ENCODE results near the gene GRIP2.

The GRIP2 gene

GRCh38 chr3:14458434-14459275, 81.5 kb downstream of the GRIP2 start:
- Histone ChIP-seq H3K4me3 (ENCODE audit: low read depth, low read length) (no peak overlapping the region), H3K36me3 (replicated peaks) (peaks cover 6% of the 10 kb centered on the region), H3K27me3 (replicated peaks) (no peaks in the 10 kb centered on the region), H3K27ac (no peak overlapping the region)
- in situ Hi-C loops (cut with HindIII; ENCODE audit: low pct_ligation_motif_present, low sequenced_read_pairs): loop anchor here (25.0 kb wide), 1 partner anchor 196 kb away; no protein-coding TSS in a partner anchor
- TF ChIP-seq CTCF (IDR thresholded peaks at IDR 0.05; ENCODE audit: low read depth, low read length, missing control alignments): no peak
- DNase-seq: no peak

- TF ChIP-seq CTCF (IDR thresholded peaks at IDR 0.05; ENCODE audit: low read depth, low read length, missing control alignments): no peak
- Histone ChIP-seq H3K27ac (no peak overlapping the region), H3K4me3 (ENCODE audit: low read depth, low read length) (no peak overlapping the region), H3K36me3 (replicated peaks) (peaks cover 6% of the 10 kb centered on the region), H3K27me3 (replicated peaks) (no peaks in the 10 kb centered on the region)
- no peak for DNase-seq
- in situ Hi-C loops (cut with HindIII; ENCODE audit: low pct_ligation_motif_present, low sequenced_read_pairs): loop anchor here (25.0 kb wide), 1 partner anchor 196 kb away; no protein-coding TSS in a partner anchor
Measured at GRCh38 chr3:14457999-14458398, 82.1 kb downstream of the GRIP2 start.

- no peak overlapping the region for H3K27ac ChIP-seq
- DNase-seq: no peak
- no peaks in the 10 kb centered on the region for H3K27me3 ChIP-seq (replicated peaks)
- H3K4me3 ChIP-seq (ENCODE audit: low read depth, low read length): no peak overlapping the region
- in situ Hi-C loops (cut with HindIII; ENCODE audit: low pct_ligation_motif_present, low sequenced_read_pairs): loop anchor here (25.0 kb wide), 1 partner anchor 195 kb away; no protein-coding TSS in a partner anchor
- no peak for TF ChIP-seq CTCF (IDR thresholded peaks at IDR 0.05; ENCODE audit: low read depth, low read length, missing control alignments)
- H3K36me3 ChIP-seq (replicated peaks): peaks cover 6% of the 10 kb centered on the region
Measured at GRCh38 chr3:14457481-14457880, 82.7 kb downstream of the GRIP2 start.

DNA sequence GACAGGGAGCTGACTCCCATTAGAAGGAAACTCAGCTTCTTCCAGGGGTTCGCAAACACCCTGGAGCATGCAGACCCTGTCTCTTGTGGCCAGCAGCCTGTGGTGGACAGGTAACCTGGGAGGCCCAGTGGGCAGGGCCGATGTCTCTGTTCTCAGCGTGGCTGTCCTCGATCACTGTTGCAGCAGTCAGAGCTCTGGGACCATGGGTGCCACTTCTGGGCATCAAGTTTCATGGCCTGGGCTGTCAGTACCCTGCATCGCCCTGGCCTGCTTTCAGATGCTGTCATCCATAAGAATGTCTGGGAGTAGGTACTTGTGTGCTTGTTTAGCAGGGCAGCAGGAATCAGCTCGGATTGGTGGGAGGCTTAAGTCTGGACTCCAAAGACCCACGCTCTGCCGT, 83.3 kb downstream of the GRIP2 start:
- Histone ChIP-seq H3K27me3 (replicated peaks) (no peaks in the 10 kb centered on the region), H3K36me3 (replicated peaks) (peaks cover 6% of the 10 kb centered on the region), H3K4me3 (ENCODE audit: low read depth, low read length) (no peak overlapping the region), H3K27ac (no peak overlapping the region)
- no peak for TF ChIP-seq CTCF (IDR thresholded peaks at IDR 0.05; ENCODE audit: low read depth, low read length, missing control alignments)
- DNase-seq: no peak
- in situ Hi-C loops (cut with HindIII; ENCODE audit: low pct_ligation_motif_present, low sequenced_read_pairs): loop anchor here (25.0 kb wide), 1 partner anchor 194 kb away; no protein-coding TSS in a partner anchor

DNA sequence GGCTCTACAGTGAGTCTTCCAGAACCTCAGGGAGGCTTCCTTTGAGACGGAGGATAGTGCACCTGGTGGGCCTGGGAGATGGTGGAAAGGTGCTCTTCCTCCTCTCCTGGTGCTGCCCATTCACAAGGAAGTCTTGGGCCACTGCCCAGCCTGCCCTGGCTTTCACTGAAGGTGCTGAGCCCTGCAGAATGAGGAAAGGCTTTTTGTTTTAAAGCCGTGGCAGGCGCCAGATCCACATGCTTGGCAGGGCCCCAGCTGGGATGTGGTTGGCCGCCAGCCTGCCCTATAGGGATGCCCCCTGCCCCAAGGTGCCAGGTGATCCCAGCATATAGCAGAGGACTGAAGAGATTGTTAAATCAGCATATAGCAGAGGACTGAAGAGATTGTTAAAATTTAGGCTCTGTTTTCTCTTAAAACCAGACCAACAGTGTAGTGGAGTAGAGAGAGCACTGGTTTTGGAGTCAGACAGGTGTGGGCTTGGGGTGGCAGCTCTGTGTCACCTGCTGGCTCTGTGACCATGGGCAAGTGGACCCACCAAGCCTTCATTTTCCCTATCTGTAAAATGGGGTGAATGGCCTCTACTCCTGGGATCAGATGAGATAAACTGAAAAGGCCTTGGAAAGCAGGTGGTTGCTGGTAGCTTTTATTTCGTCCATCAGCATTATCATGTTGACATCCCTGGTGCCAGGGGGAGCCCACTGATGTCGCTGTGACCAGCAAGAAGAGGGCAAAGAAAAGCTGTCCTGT, 84.4 kb downstream of the GRIP2 start:
- TF ChIP-seq CTCF (IDR thresholded peaks at IDR 0.05; ENCODE audit: low read depth, low read length, missing control alignments): no peak
- Histone ChIP-seq H3K4me3 (ENCODE audit: low read depth, low read length) (no peak overlapping the region), H3K27ac (no peak overlapping the region), H3K27me3 (replicated peaks) (no peaks in the 10 kb centered on the region), H3K36me3 (replicated peaks) (peaks cover 6% of the 10 kb centered on the region)
- DNase-seq: no peak
- in situ Hi-C loops (cut with HindIII; ENCODE audit: low pct_ligation_motif_present, low sequenced_read_pairs): loop anchor here (25.0 kb wide), 1 partner anchor 193 kb away; no protein-coding TSS in a partner anchor
